ENCODE results near the gene ANO9. TPM values are rescaled to one million over a fixed set of nuclear protein-coding genes. Genes with fewer than 3 reads are reported as not detected.
A peak's percentile ranks its signal among the peaks of the same experiment; 100 is the strongest.

The ANO9 gene
- total and polyA plus RNA-seq, 2 donors from 2014 or later = 11.3 to 21.8 TPM

GRCh38 chr11:434496-434895 is 7.3 kb downstream of the ANO9 start:
- DNase-seq (peak in 1 of 5 donors; percentile 54), FAIRE-seq (no peak)
- Histone ChIP-seq H3K4me3 (ENCODE audit: low read length in 3 of 3) (no peak overlapping the region), H3K27ac (ENCODE audit: low read depth in 2 of 2, low read length in 2 of 2) (no peak overlapping the region), H3K27me3 (ENCODE audit: control insufficient read depth, insufficient read depth, low read length) (no peaks in the 10 kb centered on the region), H3K9ac (ENCODE audit: low read length in 3 of 3) (no peak overlapping the region), H3K4me1 (ENCODE audit: control insufficient read depth in 2 of 3, insufficient read depth in 2 of 3, low read depth in 1 of 3, low read length in 3 of 3) (no peaks in the 10 kb centered on the region), H3K9me3 (ENCODE audit: control insufficient read depth in 2 of 3, insufficient read depth in 1 of 3, low read length in 3 of 3) (no peaks in the 10 kb centered on the region), H3K36me3 (ENCODE audit: control insufficient read depth in 2 of 3, insufficient read depth in 3 of 3, low read length in 3 of 3) (no peaks in the 10 kb centered on the region)
- intact Hi-C loops (cut with DNase I) = no loop called here
- TF ChIP-seq CTCF (IDR thresholded peaks at IDR 0.05; ENCODE audit: borderline replicate concordance, extremely low read depth, insufficient read depth) = no peak

GRCh38 chr11:433641-434040 is 8.2 kb downstream of the ANO9 start:
- Histone ChIP-seq H3K9me3 (ENCODE audit: control insufficient read depth in 2 of 3, insufficient read depth in 1 of 3, low read length in 3 of 3) (no peaks in the 10 kb centered on the region), H3K27me3 (ENCODE audit: control insufficient read depth, insufficient read depth, low read length) (no peaks in the 10 kb centered on the region), H3K9ac (ENCODE audit: low read length in 3 of 3) (no peak overlapping the region), H3K4me1 (ENCODE audit: control insufficient read depth in 2 of 3, insufficient read depth in 2 of 3, low read depth in 1 of 3, low read length in 3 of 3) (no peaks in the 10 kb centered on the region), H3K4me3 (ENCODE audit: low read length in 3 of 3) (no peak overlapping the region), H3K36me3 (ENCODE audit: control insufficient read depth in 2 of 3, insufficient read depth in 3 of 3, low read length in 3 of 3) (no peaks in the 10 kb centered on the region), H3K27ac (ENCODE audit: low read depth in 2 of 2, low read length in 2 of 2) (no peak overlapping the region)
- FAIRE-seq (no peak), DNase-seq (peak in 1 of 5 donors; percentile 70)
- TF ChIP-seq CTCF (IDR thresholded peaks at IDR 0.05; ENCODE audit: borderline replicate concordance, extremely low read depth, insufficient read depth) = no peak
- intact Hi-C loops (cut with DNase I) = no loop called here

GRCh38 chr11:433111-433510 is 8.7 kb downstream of the ANO9 start:
- FAIRE-seq = no peak
- intact Hi-C loops (cut with DNase I) = no loop called here

More at GRCh38 chr11:433111-433510, 8.7 kb downstream of the ANO9 start:
- Histone ChIP-seq H3K9ac (ENCODE audit: low read length in 3 of 3) (no peak overlapping the region), H3K4me3 (ENCODE audit: low read length in 3 of 3) (no peak overlapping the region), H3K9me3 (ENCODE audit: control insufficient read depth in 2 of 3, insufficient read depth in 1 of 3, low read length in 3 of 3) (no peaks in the 10 kb centered on the region), H3K4me1 (ENCODE audit: control insufficient read depth in 2 of 3, insufficient read depth in 2 of 3, low read depth in 1 of 3, low read length in 3 of 3) (no peaks in the 10 kb centered on the region), H3K27me3 (ENCODE audit: control insufficient read depth, insufficient read depth, low read length) (no peaks in the 10 kb centered on the region), H3K36me3 (ENCODE audit: control insufficient read depth in 2 of 3, insufficient read depth in 3 of 3, low read length in 3 of 3) (no peaks in the 10 kb centered on the region), H3K27ac (ENCODE audit: low read depth in 2 of 2, low read length in 2 of 2) (no peak overlapping the region)
- TF ChIP-seq CTCF (IDR thresholded peaks at IDR 0.05; ENCODE audit: borderline replicate concordance, extremely low read depth, insufficient read depth) = no peak
- DNase-seq = no peak
